Activated B cell treated with CpG ODN at 0.5 μM for 24 hours (primary cell): ENCODE measurements around the gene EFCC1. TPM values are rescaled to one million over a fixed set of nuclear protein-coding genes. Genes with fewer than 3 reads are reported as not detected.
"Not testable (repeated sequence)": the region's sequence is repeated elsewhere in the genome, so short reads cannot be mapped to it uniquely, and the experiment has no call there.

Source experiments
- ATAC-seq: fragments of 200-7000 bp; cut with Tn5 transposase; one replicate; pipeline ENCODE4 v1.10.0; 2021; ENCODE audit warnings: low read depth, mild to moderate bottlenecking, moderate library complexity
- CTCF ChIA-PET: fragments of 350-600 bp; sonication (Branson Sonifier 250); formaldehyde crosslinking; loops from one replicate; lab custom pipeline; 2021; ENCODE audit warnings: antibody characterized with exemption; lab: Charles Lee
- POLR2A ChIA-PET: fragments of 350-600 bp; sonication (Branson Sonifier 250); formaldehyde crosslinking; loops from one replicate; lab custom pipeline; 2021; ENCODE audit warnings: antibody characterized with exemption; lab: Charles Lee
- DNase-seq: peaks from one replicate; pipeline ENCODE4 v3.0.0; 2022
- H3K27ac Mint-ChIP-seq: one replicate; pipeline ENCODE4 v1.8.0; 2020; ENCODE audit warnings: mixed read lengths
- H3K27me3 Mint-ChIP-seq: one replicate; pipeline ENCODE4 v1.8.0; 2021; ENCODE audit warnings: mixed read lengths
- H3K36me3 Mint-ChIP-seq: one replicate; pipeline ENCODE4 v1.8.0; 2021; ENCODE audit warnings: low read depth, mixed read lengths
- H3K4me1 Mint-ChIP-seq: one replicate; pipeline ENCODE4 v1.8.0; 2021; ENCODE audit warnings: mixed read lengths
- H3K4me3 Mint-ChIP-seq: one replicate; pipeline ENCODE4 v1.8.0; 2020; ENCODE audit warnings: mild to moderate bottlenecking, mixed read lengths
- H3K9me3 Mint-ChIP-seq: one replicate; pipeline ENCODE4 v1.8.0; 2020; ENCODE audit warnings: mixed read lengths
- CTCF ChIP-seq: fragments of 200-600 bp; IDR thresholded peaks from one replicate; pipeline ENCODE4 v1.8.0; 2022; ENCODE audit warnings: antibody characterized with exemption, mild to moderate bottlenecking
- intact Hi-C: fragments of 100-400 bp; cut with micrococcal nuclease; formaldehyde crosslinking; loops from one replicate; pipeline ENCODE4 v1.15.1; 2024
- total RNA-seq: library from RNA; stranded (reverse); gene quantifications from 2 replicates; pipeline ENCODE4 v1.2.3, GENCODE V29; 2022

Gene EFCC1
- total RNA-seq, 1 donor from 2014 or later: not detected

GRCh38 chr3:129087138-129087702 is 86.1 kb downstream of the EFCC1 start:
- Mint-ChIP-seq H3K36me3 (peaks cover 7% of the 10 kb centered on the region), H3K27ac (no peak overlapping the region), H3K4me1 (no peaks in the 10 kb centered on the region), H3K4me3 (no peak overlapping the region), H3K9me3 (no peaks in the 10 kb centered on the region), H3K27me3 (no peaks in the 10 kb centered on the region)
- ATAC-seq (no peak), DNase-seq (no peak)
- TF ChIP-seq CTCF: no peak
- intact Hi-C loops: no loop called here
- ChIA-PET POLR2A (no interaction called here), CTCF (no interaction called here)

- H3K36me3 Mint-ChIP-seq, CTCF ChIA-PET: not testable (repeated sequence)
Measured at GRCh38 chr3:129087904-129088303, 86.8 kb downstream of the EFCC1 start.

GRCh38 chr3:129088312-129088711 is 87.2 kb downstream of the EFCC1 start:
- ATAC-seq, intact Hi-C loops: not testable (repeated sequence)

More at GRCh38 chr3:129087904-129088303, 86.8 kb downstream of the EFCC1 start:
- peak; percentile 64 for ATAC-seq
- intact Hi-C loops, H3K9me3 Mint-ChIP-seq, H3K27ac Mint-ChIP-seq, H3K27me3 Mint-ChIP-seq, DNase-seq, H3K4me1 Mint-ChIP-seq, H3K4me3 Mint-ChIP-seq, POLR2A ChIA-PET: not testable (repeated sequence)

More at GRCh38 chr3:129088312-129088711, 87.2 kb downstream of the EFCC1 start:
- POLR2A ChIA-PET, H3K27ac Mint-ChIP-seq, H3K27me3 Mint-ChIP-seq, CTCF ChIA-PET, H3K9me3 Mint-ChIP-seq, H3K4me3 Mint-ChIP-seq, H3K4me1 Mint-ChIP-seq, DNase-seq: not testable (repeated sequence)
- peaks cover 12% of the 10 kb centered on the region for H3K36me3 Mint-ChIP-seq

Other genes with a start within 250 kb of the EFCC1 start
- gene ACAD9, start 121.7 kb upstream of the EFCC1 start, total RNA-seq: 52.5 and 57.3 TPM in 2 replicates
- gene CFAP92, start 7.2 kb upstream of the EFCC1 start, total RNA-seq: not detected in 2 replicates
- gene GP9, start 59.5 kb downstream of the EFCC1 start, total RNA-seq: not detected in 2 replicates
- gene RAB43, start 120.5 kb downstream of the EFCC1 start, total RNA-seq: 9.8 and 12.8 TPM in 2 replicates
- 47.7 and 52.9 TPM in 2 replicates for gene ISY1, start 159.8 kb downstream of the EFCC1 start, total RNA-seq
- 281 and 303 TPM in 2 replicates for gene CNBP, start 182.6 kb downstream of the EFCC1 start, total RNA-seq
- 92.2 and 101 TPM in 2 replicates for gene COPG1, start 248.3 kb downstream of the EFCC1 start, total RNA-seq